Bronchial epithelial cell (primary cell): ENCODE results near the gene TIMM22. TPM values are rescaled to one million over a fixed set of nuclear protein-coding genes. Genes with fewer than 3 reads are reported as not detected.
"Not testable (repeated sequence)": the region's sequence is repeated elsewhere in the genome, so short reads cannot be mapped to it uniquely, and the experiment has no call there.

Experiments
- DNase-seq: peaks from one replicate; pipeline ENCODE4 v3.0.0-alpha.2; 2010; ENCODE audit warnings: low read depth
- FAIRE-seq: peaks from 2 replicates; lab custom pipeline; 2011; peaks lifted over from hg19 to GRCh38; lab: Jason Lieb, UNC
- H3K27me3 ChIP-seq: 2 replicates; pipeline ENCODE4 v1.5.1; 2011; ENCODE audit warnings: low read length; ENCODE audit not compliant: control insufficient read depth, insufficient read depth
- H3K36me3 ChIP-seq: 2 replicates; pipeline ENCODE4 v1.5.1; 2011; ENCODE audit warnings: low read length; ENCODE audit not compliant: control insufficient read depth, insufficient read depth
- H3K4me3 ChIP-seq: 2 replicates; pipeline ENCODE4 v1.5.1; 2011; ENCODE audit warnings: mild to moderate bottlenecking, low read depth, low read length, control low read depth
- CTCF ChIP-seq: IDR thresholded peaks from 2 replicates; pipeline ENCODE4 v1.5.1; 2011; ENCODE audit warnings: mild to moderate bottlenecking, moderate library complexity, low read length, control low read depth, inconsistent platforms; ENCODE audit not compliant: insufficient read depth, severe bottlenecking
- total RNA-seq: library from RNA; depleted of rRNA; stranded (reverse); fragments of >200 nt; gene quantifications from 2 replicates; pipeline ENCODE4 v1.2.1, GENCODE V29; 2014

The TIMM22 gene
- total RNA-seq, 1 donor from 2014 or later, result 16.3 TPM

GRCh38 chr17:981292-981658, 15.7 kb upstream of the TIMM22 start:
- no peak for FAIRE-seq
- Histone ChIP-seq H3K4me3 (no peak overlapping the region), H3K27me3 (no peaks in the 10 kb centered on the region), H3K36me3 (no peaks in the 10 kb centered on the region)
- DNase-seq, result no peak
- no peak for TF ChIP-seq CTCF

- no peak for TF ChIP-seq CTCF
- H3K4me3 ChIP-seq, result no peak overlapping the region
- H3K36me3 ChIP-seq, result no peaks in the 10 kb centered on the region
- no peak for DNase-seq
- no peak for FAIRE-seq
- no peaks in the 10 kb centered on the region for H3K27me3 ChIP-seq
Measured at GRCh38 chr17:983921-984320, 13.0 kb upstream of the TIMM22 start.

GRCh38 chr17:986322-986929, 10.5 kb upstream of the TIMM22 start:
- DNase-seq, result no peak
- no peaks in the 10 kb centered on the region for H3K27me3 ChIP-seq
- no peaks in the 10 kb centered on the region for H3K36me3 ChIP-seq
- H3K4me3 ChIP-seq, result no peak overlapping the region
- no peak for TF ChIP-seq CTCF
- peak; percentile 83 for FAIRE-seq

DNA sequence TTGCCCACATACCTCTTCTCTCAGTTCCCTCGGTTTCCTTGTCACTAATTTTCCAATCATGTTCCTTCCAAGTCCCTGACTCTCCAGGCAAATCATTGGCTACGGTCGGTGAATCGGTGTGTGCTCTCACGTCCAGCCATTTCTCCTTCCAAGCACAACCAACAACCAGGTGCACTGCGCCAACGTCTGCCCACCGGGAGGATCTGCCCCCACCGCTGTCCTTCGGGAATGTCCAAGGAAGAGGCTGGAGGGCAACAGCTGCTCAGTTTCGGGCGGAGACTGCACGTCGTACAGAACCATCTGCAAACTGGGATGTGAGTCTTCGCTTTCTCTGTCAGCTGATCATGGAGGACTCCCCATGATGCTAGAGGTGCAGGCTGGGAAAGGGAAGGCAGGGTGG, 9.0 kb upstream of the TIMM22 start:
- no peak for TF ChIP-seq CTCF
- no peak for DNase-seq
- H3K27me3 ChIP-seq, result no peaks in the 10 kb centered on the region
- no peaks in the 10 kb centered on the region for H3K36me3 ChIP-seq
- no peak overlapping the region for H3K4me3 ChIP-seq
- FAIRE-seq, result peak; percentile 7

GRCh38 chr17:988561-988960, 8.4 kb upstream of the TIMM22 start:
- no peak for TF ChIP-seq CTCF
- FAIRE-seq (no peak), DNase-seq (no peak)
- no peaks in the 10 kb centered on the region for H3K27me3 ChIP-seq
- H3K4me3 ChIP-seq, result no peak overlapping the region
- H3K36me3 ChIP-seq, result no peaks in the 10 kb centered on the region

- FAIRE-seq, result no peak
- Histone ChIP-seq H3K27me3 (no peaks in the 10 kb centered on the region), H3K36me3 (no peaks in the 10 kb centered on the region), H3K4me3 (no peak overlapping the region)
- no peak for DNase-seq
- no peak for TF ChIP-seq CTCF
Measured at GRCh38 chr17:992933-993332, 4.0 kb upstream of the TIMM22 start.

DNA sequence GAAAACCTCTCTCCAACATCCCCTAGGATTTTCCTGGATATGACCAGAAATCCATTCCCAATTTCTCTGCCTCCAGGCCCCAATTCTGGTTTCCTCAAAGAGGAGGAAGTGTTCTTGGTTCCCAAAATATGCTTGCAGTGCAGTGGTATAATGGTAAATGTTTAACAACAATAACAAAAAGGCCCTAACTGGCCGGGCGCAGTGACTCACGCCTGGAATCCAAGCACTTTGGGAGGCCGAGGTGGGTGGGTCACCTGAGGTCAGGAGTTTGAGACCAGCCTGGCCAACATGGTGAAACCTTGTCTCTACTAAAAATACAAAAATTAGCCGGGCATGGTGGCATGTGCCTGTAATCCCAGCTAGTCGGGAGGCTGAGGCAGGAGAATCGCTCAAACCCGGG, 1.6 kb upstream of the TIMM22 start:
- H3K27me3 ChIP-seq, FAIRE-seq, H3K36me3 ChIP-seq, DNase-seq, H3K4me3 ChIP-seq: not testable (repeated sequence)
